Breast epithelium (tissue), 3 donors: ENCODE results near the gene FES.
"Not testable (repeated sequence)": the region's sequence is repeated elsewhere in the genome, so short reads cannot be mapped to it uniquely, and the experiment has no call there.

Source experiments
- CTCF ChIP-seq, 3 donors: fragments of 450-650 bp; IDR thresholded peaks; one replicate each; pipeline ENCODE4 v1.5.1; 2016 to 2017; ENCODE audit warnings: antibody characterized with exemption in 3 of 3, mild to moderate bottlenecking in 3 of 3, moderate library complexity in 3 of 3
- POLR2A ChIP-seq: fragments of 450-650 bp; IDR thresholded peaks from one replicate; pipeline ENCODE4 v1.6.1; 2016; ENCODE audit warnings: antibody characterized with exemption, mild to moderate bottlenecking, moderate library complexity

- TF ChIP-seq CTCF (IDR thresholded peaks at IDR 0.05); POLR2A: not testable (repeated sequence)
Measured at GRCh38 chr15:90928106-90928505, 43.8 kb downstream of the FES start.
